ENCODE results near the gene OSTN.

DNA sequence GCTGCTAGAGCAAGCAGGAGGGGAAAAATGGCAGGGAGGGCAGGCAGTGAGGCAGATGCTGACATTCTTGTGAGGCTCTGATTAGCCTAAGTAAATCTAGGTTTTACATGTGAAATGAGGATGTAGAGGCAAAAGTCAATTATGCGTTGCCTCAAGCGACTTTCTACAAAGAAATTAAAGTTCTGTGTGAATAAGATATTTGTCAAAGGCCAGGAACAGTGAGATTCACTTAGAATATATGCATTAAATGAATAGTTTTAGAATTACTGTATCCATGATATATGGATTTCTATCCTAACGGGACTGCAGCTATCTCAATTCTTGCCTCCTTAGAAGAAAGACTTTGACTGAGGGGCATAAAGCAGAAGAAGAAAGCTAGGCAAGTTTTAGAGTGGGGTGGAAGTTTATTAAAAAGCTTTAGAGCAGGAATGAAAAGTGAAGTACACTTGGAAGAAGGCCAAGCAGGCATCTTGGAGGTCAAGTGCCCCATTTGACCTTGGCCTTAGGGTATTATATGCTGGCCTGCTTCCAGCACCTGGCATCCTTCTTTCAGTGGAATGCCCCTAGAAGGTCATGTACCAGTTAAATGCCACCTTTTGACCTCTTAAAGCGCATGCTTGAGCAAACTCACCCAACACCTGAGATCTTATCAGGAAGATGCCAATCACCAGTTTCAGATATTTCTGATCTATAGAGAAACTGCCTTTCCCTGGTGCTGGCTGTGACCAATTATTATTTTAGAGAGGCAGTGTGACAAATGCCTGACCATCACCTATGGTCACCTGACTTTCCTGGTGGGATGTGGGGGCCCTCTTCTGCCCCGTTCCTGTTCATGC, 38.2 kb downstream of the OSTN start:
- TF ChIP-seq, protein P1, sequence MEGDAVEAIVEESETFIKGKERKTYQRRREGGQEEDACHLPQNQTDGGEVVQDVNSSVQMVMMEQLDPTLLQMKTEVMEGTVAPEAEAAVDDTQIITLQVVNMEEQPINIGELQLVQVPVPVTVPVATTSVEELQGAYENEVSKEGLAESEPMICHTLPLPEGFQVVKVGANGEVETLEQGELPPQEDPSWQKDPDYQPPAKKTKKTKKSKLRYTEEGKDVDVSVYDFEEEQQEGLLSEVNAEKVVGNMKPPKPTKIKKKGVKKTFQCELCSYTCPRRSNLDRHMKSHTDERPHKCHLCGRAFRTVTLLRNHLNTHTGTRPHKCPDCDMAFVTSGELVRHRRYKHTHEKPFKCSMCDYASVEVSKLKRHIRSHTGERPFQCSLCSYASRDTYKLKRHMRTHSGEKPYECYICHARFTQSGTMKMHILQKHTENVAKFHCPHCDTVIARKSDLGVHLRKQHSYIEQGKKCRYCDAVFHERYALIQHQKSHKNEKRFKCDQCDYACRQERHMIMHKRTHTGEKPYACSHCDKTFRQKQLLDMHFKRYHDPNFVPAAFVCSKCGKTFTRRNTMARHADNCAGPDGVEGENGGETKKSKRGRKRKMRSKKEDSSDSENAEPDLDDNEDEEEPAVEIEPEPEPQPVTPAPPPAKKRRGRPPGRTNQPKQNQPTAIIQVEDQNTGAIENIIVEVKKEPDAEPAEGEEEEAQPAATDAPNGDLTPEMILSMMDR (conservative IDR thresholded peaks at IDR 0.05; ENCODE audit: low read length), result no peak
- no peak for TF ChIP-seq EZH2phosphoT487 (IDR thresholded peaks at IDR 0.05; ENCODE audit: borderline replicate concordance)

Measured in Loucy (cell line).